ENCODE results near the gene SH3TC2. TPM values are rescaled to one million over a fixed set of nuclear protein-coding genes. Genes with fewer than 3 reads are reported as not detected.

SH3TC2 gene
- total and polyA plus RNA-seq, 10 of the 15 experiments (the other 5 are each of a cell fraction or from before 2014, with no cell fraction given): not detected

- POLR2A ChIA-PET: no interaction called here
- ATAC-seq (no peak), FAIRE-seq (no peak), DNase-seq (ENCODE audit: low read depth, low spot score) (no peak)
- SMC1A ChIA-PET (ENCODE audit: uncharacterized antibody, unreplicated experiment): no interaction called here
- 27% methylated on average over 12 of the region's 12 CpGs for WGBS (ENCODE audit: insufficient coverage, insufficient replicate concordance, low lambda C conversion rate, missing lambda C conversion rate)
- Histone ChIP-seq H3K27ac (ENCODE audit: control insufficient read depth, insufficient read depth) (no peak overlapping the region), H4K20me1 (ENCODE audit: control insufficient read depth, insufficient read depth) (no peaks in the 10 kb centered on the region), H2AFZ (ENCODE audit: control insufficient read depth, low read depth, low read length) (no peak overlapping the region), H3K79me2 (ENCODE audit: control insufficient read depth, insufficient read depth, low read length) (no peaks in the 10 kb centered on the region), H3K36me3 (ENCODE audit: control insufficient read depth in 2 of 2, insufficient read depth in 2 of 2, low read length in 1 of 2) (no peaks in the 10 kb centered on the region), H3K9ac (ENCODE audit: control insufficient read depth, insufficient read depth, low read length) (no peak overlapping the region), H3K4me3 (no peak overlapping the region), H3K4me1 (ENCODE audit: control insufficient read depth, insufficient read depth, low read length) (no peaks in the 10 kb centered on the region), H3K4me2 (ENCODE audit: control insufficient read depth, insufficient read depth) (no peak overlapping the region), H3K9me3 (replicated peaks; ENCODE audit: control insufficient read depth, insufficient read depth, low read length) (no peaks in the 10 kb centered on the region), H3K27me3 (replicated peaks in 1 of 2; ENCODE audit: control insufficient read depth in 2 of 2, insufficient read depth in 2 of 2, low read length in 1 of 2) (peaks cover 2 to 5% of the 10 kb centered on the region in 2 experiments; a peak in 2 of 4 replicates)
- BruUV-seq (replicated peaks): no TSS peak
- in situ Hi-C loops (cut with MboI): loop anchor here (25.0 kb wide), 1 partner anchor 840 kb away; no protein-coding TSS in a partner anchor
- CTCF ChIA-PET: interaction anchor here (1.2 to 1.5 kb wide), 2 partner anchors 17 to 288 kb away, joined by 4 to 6 read pairs; no protein-coding TSS in a partner anchor
- RAD21 ChIA-PET (ENCODE audit: unreplicated experiment): no interaction called here
- intact Hi-C loops (cut with micrococcal nuclease; ENCODE audit: unreplicated experiment): no loop called here
- TF ChIP-seq HSF1 (IDR thresholded peaks at IDR 0.05; ENCODE audit: low read depth, low read length): no peak
- TF ChIP-seq CREB1 (IDR thresholded peaks at IDR 0.05; ENCODE audit: low read depth): no peak
- no peak for TF ChIP-seq E2F8 (IDR thresholded peaks at IDR 0.05; ENCODE audit: low read depth, partially characterized antibody)
- TF ChIP-seq IRF5 (IDR thresholded peaks at IDR 0.05; ENCODE audit: borderline replicate concordance): no peak
- no peak for TF ChIP-seq BCL11A (IDR thresholded peaks at IDR 0.05; ENCODE audit: low read depth, low read length)
- TF ChIP-seq PKNOX1 (IDR thresholded peaks at IDR 0.05): no peak
- no peak for TF ChIP-seq YBX1 (IDR thresholded peaks at IDR 0.05)
- TF ChIP-seq BMI1 (IDR thresholded peaks at IDR 0.05; ENCODE audit: borderline replicate concordance): no peak
- no peak for TF ChIP-seq NKRF (conservative IDR thresholded peaks at IDR 0.05)
- TF ChIP-seq STAT3 (IDR thresholded peaks at IDR 0.05; ENCODE audit: low read depth, low read length): no peak
- no peak for TF ChIP-seq RFX5 (IDR thresholded peaks at IDR 0.05; ENCODE audit: low read depth, low read length)
- TF ChIP-seq FOXM1 (IDR thresholded peaks at IDR 0.05; ENCODE audit: low read depth, low read length): no peak
- no peak for TF ChIP-seq RELA (IDR thresholded peaks at IDR 0.05; ENCODE audit: borderline replicate concordance, partially characterized antibody)
- no peak for TF ChIP-seq HDAC2 (IDR thresholded peaks at IDR 0.05)
- no peak for TF ChIP-seq IKZF1 (conservative IDR thresholded peaks at IDR 0.05)
- TF ChIP-seq MEF2A (IDR thresholded peaks at IDR 0.05; ENCODE audit: insufficient read depth, low read depth, low read length): no peak
- no peak for TF ChIP-seq TARDBP (IDR thresholded peaks at IDR 0.05; ENCODE audit: borderline replicate concordance)
- no peak for TF ChIP-seq SRF (IDR thresholded peaks at IDR 0.05; ENCODE audit: low read depth in 2 of 2, low read length in 2 of 2)
Measured at GRCh38 chr5:149027636-149028035, 35.2 kb downstream of the SH3TC2 start.

All from GM12878 (cell line).